ENCODE measurements around the gene GULP1. TPM values are rescaled to one million over a fixed set of nuclear protein-coding genes. Genes with fewer than 3 reads are reported as not detected.

Gene GULP1
- total RNA-seq, 1 experiment from 2014 or later, result 32.9 TPM

DNA sequence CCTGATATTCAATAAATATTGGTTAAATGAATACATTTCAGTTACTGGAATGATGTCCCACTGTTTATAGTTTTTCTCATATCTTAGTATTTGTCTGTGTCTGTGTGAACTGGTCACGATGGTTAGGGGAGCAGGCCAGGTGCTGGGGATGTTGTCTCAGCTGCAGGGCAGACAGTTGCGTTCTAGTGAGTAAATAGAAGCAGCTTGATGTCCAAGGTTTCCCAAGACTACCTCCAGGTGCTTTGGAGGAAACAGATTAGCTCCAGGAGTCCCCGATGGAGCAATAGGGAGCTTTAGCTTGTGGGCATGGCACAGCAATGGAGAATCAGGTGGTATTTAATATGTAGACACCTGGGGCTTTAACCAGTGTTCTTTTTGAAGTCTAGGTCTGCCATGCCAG, 75.5 kb downstream of the GULP1 start:
- DNase-seq (ENCODE audit: low read depth), result no peak

DNA sequence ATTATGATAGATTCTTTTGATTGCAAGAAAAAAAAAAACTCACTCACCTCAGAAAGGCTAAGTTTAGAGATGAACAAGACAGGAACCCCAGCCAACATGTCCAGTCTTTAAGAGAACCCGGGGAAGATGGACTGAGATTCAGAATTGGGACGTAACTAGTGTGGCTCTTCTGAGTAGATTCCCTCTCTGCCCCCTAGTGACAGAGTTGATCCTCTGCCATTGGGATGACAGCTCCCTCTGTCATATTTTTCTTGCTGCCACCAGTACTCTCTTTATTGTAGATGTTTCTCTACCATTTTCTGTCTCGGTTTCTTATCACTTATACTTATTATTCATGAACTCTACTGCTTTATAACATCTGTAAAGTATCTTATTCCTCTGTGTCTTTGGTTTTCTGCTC, 77.7 kb downstream of the GULP1 start:
- peak; percentile 69 for DNase-seq (ENCODE audit: low read depth)

DNA sequence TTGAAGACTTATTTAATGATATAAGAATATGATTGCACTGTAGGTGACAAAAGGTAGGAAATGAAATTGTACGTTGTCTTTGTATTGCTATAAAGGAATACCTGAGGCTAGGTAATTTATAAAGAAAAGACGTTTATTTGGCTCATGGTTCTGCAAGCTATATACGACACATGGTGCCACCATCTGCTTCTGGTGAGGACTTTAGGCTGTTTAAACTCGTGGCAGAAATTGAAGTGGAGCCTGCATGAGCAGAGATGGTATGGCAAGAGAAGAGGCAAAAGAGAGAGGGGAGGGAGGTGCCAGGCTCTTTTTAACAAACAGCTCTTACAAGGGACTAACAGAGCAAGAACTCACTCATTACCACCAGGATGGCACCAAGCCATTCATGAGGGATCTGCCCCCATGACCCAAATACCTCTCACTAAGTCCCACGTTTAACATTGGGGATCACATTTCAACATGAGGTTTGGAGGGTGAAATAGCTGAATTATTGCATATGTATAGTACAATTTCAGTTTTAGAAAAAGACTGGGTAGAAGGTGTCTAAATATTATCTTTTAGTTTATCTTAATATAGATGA, 86.8 kb downstream of the GULP1 start:
- DNase-seq (ENCODE audit: low read depth), result peak; percentile 29

DNA sequence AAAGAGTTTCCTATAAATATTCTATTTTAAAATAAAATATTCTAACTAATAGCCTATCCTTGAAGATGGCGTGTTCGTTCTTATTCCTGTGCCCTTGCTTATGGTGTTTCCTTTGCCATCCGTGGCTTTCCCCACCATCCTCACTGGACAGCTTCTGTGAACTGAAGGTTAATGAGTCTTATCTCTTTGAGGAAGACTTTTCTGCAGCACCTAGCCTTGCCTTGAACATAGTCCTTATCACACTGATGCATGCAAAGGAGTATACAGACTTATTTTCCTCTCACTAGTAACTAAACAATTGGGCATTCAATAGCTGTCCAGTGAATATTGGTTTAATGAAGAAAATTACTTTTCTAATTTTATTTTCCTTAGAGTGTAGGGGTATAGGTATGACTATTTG, 88.1 kb downstream of the GULP1 start:
- no peak for DNase-seq (ENCODE audit: low read depth)

DNA sequence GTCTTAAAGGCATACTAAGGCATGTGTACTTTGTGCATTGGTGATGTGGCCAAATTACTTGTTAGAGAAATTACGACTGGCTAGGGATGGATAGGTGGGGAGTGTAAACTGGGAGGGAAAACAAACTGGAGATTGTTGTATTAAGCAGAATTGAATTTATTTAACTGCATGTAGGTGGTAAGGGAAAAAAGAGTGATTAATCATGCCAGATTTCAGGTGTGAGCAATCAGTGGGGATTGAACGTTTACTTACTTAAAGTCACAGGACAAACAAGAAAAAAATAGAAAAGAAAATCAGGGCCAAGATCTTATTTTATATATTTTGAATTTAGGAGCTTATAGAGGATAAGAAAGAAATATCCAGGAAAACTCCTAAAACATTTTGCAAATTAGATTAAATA, 88.6 kb downstream of the GULP1 start:
- DNase-seq (ENCODE audit: low read depth), result no peak

DNA sequence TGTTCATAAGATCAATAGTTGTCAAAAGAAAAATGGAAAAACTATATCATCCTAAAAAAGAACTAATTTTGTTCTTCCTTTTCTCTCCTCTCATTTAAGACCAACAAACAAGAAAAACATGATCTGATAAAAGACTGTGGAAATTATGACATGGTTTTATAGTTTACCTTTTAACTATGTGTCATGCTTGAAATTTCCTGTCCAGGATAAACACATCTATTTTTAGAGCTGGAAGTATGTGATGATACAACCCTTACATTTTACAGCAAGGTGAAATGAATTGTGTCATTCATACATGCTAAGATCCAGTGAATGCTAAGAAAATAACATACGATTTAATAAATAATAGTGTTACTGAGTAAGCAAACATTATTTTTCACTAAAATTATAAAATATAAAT, 89.9 kb downstream of the GULP1 start:
- DNase-seq (ENCODE audit: low read depth), result peak; percentile 56

DNA sequence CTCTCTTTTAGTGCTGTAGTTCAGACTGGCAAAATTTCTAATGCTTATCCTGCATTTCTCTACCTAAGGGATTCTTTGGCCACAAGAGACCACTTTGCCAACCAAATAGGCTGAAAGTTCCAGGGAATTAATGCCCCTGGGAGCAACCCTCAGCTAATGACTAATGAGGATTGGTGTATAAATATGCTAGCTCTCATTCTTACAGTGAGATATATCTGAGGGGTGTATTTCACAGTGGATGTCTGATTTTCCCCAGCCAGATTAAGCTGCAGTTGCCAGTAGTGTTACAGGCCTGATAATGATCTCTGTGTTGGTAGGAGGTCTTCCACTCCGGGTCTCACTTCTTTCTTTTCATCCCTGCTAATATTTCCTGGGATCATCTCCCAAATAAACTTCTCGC, 90.4 kb downstream of the GULP1 start:
- peak; percentile 58 for DNase-seq (ENCODE audit: low read depth)

DNA sequence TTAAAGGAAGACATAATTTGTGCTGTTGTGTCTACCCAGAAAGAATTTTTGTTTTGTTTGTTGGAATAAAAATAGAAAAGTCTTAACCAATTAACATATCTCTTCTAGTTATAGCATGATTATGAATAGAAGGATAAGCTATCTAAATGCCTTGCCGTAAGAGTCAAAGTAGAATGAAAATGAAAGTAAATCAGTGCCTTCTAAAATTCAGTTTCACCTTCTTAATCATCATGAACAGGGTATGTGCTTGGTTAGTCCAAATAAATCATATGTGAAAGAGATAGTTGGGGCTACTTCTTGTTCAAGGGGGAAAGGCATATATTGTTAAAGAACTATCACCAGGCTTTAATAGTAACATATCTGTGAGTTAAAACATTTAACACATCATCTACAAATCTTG, 91.5 kb downstream of the GULP1 start:
- DNase-seq (ENCODE audit: low read depth), result no peak

DNA sequence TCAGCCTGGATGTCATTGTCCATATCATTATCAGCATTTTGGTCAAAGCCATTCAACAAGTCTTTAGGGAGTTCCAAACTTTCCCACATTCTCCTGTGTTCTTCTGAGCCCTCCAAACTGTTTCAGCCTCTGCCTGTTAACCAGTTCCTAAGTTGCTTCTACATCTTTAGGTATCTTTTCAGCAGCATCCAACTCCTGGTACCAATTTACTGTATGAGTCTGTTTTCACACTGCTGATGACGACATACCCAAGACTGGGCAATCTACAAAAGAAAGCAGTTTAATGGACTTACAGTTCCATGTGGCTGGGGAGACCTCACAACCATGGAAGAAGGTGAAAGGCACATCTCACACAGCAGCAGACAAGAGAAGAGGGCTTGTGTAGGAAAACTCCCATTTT, 94.2 kb downstream of the GULP1 start:
- DNase-seq (ENCODE audit: low read depth), result no peak

DNA sequence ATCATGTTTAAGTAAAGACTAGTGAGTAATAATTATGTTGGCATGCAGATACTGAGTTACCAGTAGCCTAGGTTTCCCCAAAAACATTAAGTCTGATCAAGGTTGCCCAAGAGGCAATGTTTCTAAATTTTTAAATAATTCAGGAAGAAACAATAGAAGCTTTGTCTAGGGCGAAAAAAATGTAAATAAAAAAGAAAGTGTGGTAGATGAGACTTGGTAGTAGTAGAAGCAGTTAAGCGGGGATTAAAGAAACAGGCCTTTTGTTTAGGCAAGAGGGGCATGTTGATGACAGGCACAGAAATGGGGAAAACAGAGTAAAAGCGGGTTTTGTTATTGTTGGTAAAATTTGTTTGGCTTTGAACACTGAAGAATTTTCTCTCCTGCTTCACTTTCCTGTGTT, 97.2 kb downstream of the GULP1 start:
- no peak for DNase-seq (ENCODE audit: low read depth)

DNA sequence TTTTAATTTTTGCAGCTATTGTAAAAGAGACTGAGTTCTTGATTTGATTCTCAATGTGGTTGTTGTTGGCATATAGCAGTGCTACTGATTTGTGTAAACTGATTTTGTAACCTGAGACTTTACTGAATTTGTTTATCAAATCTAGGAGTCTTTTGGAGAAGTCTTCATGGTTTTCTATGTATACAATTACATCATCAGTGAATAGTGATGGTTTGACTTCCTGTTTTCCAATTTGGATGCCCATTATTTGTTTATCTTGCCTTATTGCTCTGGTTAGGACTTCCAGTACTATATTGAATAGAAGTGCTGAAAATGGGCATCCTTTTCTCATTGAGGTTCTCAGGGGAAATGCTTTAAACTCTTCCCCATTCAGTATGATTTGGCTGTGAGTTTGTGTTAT, 99.7 kb downstream of the GULP1 start:
- no peak for DNase-seq (ENCODE audit: low read depth)

DNA sequence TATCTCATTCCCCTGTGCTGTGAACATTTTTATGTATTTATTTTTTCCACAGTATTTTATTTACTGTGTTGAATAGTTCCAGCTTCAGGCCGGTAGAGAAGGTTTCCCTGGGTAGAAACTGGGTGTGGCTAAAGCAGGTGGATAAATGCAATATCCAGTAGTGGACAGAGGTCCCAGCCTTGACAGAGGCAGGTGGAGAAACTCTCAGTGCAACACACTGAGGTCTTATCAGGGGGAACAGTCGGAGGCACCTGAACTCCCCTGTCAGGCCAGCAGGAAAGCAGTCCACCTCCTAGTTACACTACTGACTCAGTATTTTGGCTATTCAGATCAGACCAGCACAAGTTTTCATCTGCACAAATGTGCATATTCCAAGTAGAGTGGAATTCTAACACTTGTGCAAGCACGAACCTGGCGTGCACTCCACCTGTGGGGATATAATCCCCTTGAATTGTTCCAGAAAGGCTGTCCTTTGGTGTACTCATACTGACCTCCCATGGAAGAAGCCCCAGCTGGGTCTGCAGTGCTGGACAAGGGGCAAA, 103.3 kb downstream of the GULP1 start:
- DNase-seq (ENCODE audit: low read depth), result no peak

DNA sequence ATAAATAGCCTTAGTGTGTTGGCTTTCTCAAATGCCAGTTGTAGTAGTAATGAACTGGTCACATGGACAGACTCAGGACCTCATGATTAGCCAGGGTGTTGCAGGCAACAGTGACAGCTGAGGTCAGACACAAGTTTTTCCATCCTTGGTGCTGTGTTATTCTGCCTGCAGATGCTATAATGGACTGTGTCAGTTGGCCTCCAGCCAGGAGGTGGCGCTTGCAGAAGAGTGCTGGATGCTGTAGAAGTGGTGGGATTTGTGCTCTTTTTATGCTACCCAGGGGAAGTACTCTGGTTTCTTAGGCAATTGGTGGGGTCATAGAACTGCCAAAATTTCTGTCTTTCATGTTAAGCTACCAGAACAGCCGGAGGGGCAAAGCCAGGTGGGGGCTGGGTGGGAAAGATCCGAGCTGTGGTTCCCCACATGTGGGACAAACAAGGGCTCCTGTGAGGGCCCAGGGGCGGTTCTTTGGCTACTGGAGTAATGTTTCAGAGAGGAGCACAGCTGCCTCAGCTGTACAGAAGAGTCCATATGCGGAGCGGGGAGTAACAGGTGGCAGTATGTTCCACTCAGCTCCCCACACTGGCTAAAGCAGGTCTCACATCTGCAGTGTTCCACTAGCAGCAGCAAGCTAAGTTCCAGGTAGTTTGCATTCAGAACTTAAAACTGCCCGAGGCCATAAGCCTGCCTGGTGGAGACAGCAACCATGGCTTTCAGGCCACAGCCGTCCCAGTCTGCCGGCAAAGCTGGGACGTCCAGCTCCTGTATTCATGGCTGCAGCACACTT, 104.4 kb downstream of the GULP1 start:
- peak; percentile 11 for DNase-seq (ENCODE audit: low read depth)

DNA sequence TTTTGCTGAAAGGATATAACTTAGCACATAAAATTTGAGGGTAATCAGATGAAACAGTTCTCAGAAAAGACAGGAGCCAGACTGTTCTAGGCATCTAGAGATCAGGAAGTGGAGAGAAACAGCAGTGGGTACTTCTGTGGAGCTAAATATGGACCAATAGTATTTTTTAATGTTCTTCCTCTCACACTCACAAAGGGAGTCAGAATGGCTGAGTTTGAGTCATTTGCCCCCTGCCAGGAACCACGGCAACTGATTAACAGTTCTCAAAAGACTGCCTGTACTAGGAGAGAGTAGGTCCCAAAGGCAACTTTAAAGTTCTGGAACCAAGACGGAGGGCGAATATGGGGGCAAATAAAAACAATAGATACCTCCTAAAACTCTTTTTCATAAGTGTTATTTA, 107.5 kb downstream of the GULP1 start:
- peak; percentile 68 for DNase-seq (ENCODE audit: low read depth)

DNA sequence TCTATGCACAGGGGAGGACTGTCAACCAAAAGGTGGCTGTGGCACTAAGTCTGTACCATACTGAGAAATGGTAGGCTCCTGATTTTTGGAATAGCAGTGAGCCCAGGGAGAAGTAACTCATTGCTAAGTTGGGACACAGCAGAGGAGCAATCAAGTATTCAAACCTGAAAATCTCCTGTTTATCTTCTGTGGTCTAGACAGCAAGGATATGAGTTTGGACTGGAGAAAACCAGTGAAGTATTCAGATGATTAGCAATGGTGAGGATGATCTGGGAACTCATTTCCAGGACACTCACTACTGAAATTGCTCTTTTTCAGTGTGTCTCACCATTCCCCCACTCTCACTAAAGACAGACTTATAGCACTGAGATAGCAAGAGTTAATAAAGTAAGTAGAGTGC, 112.0 kb downstream of the GULP1 start:
- DNase-seq (ENCODE audit: low read depth), result no peak

DNA sequence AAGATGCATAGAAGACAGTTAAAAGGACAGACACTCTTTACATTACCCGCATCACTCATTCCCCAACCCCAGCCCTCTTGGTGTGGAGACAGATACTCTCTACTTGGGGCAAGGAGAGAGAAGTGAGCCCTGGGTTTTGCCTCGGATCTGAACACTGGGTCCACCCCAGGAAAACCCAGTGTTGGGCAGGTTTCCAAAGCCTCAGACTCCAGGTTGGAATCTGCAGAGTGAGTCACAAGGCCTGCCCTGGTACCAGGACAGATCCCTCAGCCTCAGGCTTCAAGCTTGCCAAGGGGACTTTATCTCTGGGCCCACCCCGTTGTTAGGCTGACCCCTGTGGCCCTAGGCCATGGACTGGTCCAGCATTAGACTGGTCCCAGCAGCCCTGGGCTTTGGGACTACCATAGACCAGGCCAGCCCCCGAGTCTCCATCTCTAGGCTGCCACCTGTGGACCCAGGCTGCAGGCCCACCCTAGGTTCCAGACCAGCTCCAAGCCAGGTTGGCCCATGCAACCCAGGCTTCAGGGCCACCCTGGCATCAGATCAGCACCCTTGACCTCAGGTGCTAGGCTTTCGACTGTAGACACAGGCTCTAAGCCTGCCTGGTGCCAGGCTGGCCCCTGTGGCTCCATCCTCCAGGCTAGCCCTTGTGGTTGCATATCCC, 112.8 kb downstream of the GULP1 start:
- no peak for DNase-seq (ENCODE audit: low read depth)

DNA sequence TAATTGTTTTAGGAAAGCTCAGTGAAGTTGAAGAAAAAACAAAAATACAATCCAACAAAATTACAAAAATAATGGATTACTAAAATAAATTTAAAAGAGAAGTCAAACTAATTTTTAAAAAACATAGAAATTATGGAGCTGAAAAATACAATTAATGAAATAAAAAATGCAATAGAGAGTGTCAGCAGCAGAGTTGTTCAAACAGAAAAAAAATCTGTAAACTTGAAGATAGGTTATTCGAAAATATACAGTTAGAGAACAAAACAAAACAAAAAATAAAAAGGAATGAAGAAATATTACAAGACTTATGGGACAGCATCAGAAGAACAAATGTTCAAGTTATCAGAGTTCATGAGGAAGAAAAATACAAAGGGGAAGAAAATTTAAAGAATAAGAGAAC, 114.7 kb downstream of the GULP1 start:
- DNase-seq (ENCODE audit: low read depth), result no peak

DNA sequence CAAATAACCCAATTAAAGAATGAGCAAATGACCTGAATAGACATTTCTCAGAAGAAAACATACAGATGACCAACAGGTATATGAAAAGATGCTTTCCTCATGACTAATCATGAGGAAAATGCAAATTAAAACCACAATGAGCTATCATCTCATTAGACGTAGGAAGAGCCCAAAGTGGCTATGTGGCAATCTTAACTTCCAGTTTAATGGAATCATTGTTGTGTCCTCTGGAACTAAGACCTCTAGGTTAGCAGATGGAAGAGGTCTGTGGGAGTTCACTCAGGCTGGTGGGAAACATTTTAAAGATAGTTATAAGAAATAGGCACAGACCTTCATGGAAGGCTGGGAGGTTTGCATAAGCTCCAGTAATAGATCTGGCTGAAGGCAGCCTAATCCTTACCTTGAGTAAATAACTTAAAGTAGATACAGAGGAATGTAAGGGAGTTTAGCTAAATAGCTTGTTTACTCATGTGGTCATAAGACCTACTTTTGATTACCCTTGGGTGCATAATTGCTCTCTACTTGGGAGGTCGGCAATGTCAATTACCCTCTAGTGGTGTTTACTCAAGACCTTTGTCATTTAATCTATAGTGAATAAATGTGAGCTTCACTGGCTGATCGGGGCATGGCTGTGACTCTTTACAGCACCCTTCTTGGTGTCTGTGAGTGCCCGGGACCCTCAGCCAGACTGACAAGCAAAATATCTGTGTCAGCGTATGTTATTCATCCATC, 119.0 kb downstream of the GULP1 start:
- no peak for DNase-seq (ENCODE audit: low read depth)

DNA sequence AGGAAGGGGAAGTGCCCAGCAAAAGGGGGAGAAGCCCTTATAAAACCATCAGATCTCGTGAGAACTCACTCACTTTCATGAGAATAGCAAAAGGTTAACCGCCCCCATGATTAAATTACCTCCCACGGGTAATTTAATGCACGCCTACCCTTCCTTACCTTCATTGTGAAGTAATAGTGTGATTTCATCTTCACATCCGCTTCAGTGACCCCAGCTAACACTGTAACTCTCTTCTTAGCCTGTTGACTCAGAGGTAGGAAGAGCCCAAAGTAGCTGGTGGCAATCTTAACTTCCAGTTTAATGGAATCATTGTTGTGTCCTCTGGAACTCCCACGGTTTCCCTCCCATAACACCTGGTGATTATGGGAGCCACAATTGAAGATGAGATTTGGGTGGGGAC, 120.5 kb downstream of the GULP1 start:
- no peak for DNase-seq (ENCODE audit: low read depth)

DNA sequence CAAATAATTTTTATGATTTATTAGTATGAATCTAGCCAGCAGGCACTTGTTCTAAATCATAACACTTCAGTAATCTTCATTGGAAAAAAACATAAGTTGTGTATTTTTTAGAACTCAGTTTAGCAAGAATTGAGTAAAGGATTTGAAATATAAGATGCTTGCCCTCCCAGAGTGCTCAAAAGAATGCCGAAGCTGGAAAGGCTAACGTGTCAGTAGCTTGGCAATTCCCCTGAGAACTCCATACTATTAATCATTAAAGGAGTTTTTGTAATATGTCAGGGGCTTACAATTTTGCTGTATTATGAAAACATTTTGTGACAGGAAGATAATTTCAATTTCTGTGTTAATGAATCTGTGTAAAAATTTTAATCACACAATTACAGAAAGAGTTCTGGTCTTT, 122.7 kb downstream of the GULP1 start:
- DNase-seq (ENCODE audit: low read depth), result peak; percentile 51

DNA sequence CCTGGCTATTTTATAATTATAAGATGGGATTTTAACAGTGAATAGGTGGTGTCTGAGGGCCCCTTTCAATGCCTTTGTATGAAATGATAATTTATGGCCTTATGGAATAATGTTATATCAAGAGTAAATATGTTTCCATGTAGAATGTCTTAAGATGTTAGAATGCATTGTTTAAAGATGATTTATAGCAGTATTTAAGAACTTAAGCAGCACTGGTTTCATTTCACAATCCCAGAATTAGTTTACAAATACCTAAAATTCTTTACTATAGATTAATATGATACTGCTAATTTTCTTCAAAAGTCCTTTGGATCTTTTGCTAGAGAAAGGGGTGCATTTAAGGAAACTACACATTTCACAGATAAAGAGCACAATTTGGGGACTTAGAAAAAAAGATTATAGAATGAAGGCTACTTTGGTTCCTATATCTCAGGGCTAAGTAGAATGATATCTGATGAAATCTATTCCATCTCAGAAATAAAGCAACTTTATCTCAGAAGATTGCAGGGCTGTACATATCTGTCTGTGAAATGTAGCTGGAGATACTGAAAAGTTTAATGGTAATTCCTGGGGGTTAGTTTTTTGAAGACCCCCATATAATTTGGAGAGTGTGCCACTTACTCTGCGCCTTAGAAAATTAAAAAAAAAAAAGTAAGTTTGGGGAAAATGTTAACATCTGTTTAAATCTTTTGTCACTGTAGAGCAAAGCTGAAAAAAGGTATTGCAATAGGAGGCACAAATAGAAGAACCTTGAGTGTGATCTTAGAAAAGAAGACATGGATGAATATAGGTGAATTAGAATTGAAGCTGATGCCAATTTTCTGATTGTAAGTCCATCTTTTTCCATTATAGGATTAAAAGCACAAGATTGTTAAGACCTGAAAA, 123.4 kb downstream of the GULP1 start:
- no peak for DNase-seq (ENCODE audit: low read depth)
